HT1080 (cell line): ENCODE measurements around the gene DNM3. TPM values are rescaled to one million over a fixed set of nuclear protein-coding genes. Genes with fewer than 3 reads are reported as not detected.

Experiments used
- DNase-seq: peaks from one replicate; pipeline ENCODE4 v3.0.0-alpha.2; 2015; ENCODE audit warnings: low read depth
- small RNA-seq: library from RNA; depleted of rRNA; stranded (forward); fragments of <200 nt; gene quantifications from one replicate; pipeline ENCODE3, GENCODE V24; 2014
- total RNA-seq: library from RNA; depleted of rRNA; stranded (reverse); fragments of >200 nt; shearing (Covaris generic); gene quantifications from 2 replicates; pipeline ENCODE4 v1.2.3, GENCODE V29; 2014; rRNA removed

Gene DNM3
- total RNA-seq, 1 experiment from 2014 or later, result 1.8 TPM

DNA sequence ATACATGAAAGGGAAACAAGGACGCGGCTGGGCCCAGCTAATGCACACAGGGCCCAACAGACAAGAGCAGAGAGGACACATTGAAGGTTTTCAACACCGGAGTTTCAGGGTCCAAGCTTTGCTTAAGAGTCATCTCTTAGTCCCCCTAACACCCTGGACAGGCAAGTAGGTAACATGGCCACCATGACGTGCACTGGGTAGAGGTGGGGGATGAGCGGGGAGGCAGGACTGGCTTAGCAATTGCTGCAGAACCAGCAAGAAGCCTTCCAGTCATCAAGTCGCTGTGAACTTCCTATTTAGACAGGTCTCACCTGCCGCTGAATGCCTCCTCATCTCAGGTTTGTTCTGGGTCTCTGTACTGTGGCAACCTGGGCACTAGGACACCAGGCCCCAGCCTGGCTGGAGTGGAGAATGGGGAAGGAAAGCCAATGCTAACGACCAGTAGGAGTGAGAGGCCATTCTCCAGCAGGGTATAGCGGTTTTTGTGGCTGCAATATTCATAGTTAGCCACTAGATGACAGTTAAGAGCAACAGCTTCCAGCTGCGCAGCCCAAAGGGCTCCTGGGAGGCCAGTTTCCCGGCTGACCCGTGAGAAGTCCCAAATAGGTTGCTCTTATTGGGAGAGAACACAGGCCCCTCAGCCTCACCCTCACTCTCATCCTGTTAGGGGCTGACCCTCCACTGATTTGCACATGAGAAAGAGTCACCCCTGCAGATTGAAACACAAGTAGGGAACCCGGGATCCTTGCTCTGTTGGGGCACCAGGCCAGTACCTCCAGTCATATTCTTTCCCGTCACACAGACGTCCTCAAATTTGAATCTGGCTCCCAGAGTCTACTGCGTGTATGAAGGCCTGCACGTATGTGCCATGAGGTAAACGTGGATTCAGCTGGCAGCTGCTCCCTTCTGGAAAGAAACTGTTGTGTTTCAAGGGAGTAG lies 608.6 kb downstream of the DNM3 start:
- peak; percentile 64 for DNase-seq

DNA sequence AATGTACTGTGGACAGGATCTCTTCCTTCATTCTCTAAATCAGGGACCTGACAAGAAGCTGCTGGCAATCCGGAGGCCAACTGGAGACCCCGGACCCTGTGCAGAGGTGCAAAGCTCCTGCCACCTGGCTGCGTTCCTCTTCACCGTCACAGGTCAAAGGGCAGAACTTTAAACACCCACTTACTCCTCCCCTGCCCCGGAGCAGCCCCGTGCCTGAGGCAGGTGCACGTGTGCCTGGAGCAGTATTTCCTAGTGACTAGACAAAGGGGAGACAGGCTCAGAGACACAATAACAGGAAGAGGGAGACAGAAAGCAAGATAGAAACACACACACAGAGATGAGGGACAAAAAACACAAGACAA lies 609.2 kb downstream of the DNM3 start:
- DNase-seq, result no peak

DNA sequence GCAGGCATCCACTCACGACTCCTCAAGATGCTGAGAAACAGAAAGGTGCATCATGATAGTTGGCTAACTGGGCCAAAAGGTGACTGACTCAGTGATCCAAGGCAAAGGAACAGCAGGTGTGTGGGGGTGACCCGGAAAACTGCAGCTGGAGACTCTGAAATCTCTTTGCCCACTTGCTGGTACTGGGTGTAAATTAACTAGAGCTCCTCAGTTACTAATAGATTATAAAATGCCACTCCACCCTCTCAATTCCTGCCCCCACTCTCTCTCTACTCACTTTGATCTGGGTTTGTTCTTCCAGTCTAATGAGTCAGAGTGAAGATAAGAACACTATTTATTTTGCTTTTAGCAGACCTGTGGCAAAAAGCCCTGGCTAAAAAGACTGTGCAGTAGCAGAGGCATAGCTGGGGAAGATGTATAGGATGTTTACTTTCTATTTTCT lies 609.7 kb downstream of the DNM3 start:
- peak; percentile 58 for DNase-seq

DNA sequence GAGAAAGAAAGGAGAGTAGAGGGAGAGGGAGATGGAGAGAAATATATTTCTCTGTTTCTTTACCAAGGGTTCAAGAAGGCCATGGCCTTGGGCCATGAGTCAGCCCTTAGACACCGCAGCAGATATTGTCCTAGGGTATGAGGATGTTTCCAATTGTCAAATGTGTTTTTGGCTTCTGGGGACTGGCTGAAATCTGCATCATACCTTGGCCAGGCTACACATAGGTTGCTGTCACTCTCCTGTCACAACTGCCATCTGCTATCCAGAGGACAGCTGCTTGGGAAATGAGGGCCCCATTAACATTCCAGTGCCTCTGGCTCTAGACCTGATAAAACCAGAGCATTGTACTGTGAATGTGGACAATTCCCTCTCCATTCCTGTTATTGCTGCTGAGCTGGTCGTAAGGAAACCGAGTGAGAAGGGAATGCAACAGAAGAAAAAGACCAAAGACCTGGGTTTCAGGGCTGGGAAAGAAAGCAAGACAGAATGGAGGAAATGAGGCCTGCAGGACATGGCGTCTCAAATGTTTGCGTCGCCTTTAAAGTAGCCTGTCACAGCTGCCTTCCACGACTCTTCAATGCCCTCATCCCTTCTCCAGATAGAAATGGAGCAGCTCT lies 611.3 kb downstream of the DNM3 start:
- DNase-seq, result peak; percentile 20

DNA sequence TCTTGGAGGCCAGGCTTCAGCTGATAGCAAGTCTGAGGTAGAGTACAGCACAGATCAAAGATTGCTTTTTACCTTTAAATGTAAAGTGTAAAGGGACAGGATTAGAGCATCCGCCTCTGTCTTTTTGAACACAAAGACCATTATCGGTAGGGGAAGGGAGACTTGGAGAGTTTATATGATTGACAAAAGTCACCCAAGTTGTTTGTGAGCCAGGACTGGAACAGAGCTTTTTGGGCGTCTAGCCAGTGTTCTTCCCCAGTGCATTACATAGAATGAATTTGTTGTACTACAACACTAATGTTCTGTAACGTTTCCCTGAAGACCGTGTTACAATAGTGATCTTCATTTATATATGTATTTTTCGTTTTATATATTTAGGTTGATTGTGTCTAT lies 611.9 kb downstream of the DNM3 start:
- DNase-seq, result no peak

DNA sequence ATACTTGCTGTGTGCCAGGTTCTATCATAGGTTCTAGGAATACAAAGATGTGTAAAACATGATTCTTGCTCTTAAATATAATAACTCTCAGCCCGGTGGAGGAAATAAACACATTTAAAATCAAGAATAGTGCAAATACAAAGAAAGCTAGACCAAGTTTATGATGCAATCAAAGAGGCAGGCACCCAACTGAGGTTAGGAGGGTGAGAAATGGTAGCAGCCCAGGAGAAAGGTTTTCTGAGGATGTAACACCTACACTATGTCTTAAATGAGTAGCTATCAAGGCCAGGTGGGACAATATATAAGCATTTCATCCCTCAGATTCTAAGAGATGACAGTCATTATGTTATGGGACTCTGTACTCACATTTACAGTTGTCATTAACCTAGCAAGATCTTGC lies 612.3 kb downstream of the DNM3 start:
- no peak for DNase-seq

DNA sequence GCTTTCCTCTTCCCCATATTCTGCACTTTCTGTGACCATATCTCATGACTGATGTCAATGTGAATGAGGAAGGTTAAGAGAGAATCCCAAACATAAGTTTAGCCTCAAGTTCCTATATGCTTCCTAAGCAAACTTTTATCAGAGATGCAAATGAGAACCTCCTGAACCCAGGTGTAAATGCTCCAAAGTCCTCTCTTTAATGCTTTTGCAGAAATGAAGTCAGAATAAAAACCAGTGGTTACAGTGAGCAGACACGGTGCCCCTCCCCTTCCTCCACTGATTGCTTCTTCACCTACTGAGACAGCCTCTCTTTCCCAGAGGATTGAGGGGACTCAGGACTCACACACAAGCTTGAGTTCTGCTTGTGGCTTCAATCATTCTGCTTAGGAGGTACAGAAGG lies 614.2 kb downstream of the DNM3 start:
- DNase-seq, result no peak

DNA sequence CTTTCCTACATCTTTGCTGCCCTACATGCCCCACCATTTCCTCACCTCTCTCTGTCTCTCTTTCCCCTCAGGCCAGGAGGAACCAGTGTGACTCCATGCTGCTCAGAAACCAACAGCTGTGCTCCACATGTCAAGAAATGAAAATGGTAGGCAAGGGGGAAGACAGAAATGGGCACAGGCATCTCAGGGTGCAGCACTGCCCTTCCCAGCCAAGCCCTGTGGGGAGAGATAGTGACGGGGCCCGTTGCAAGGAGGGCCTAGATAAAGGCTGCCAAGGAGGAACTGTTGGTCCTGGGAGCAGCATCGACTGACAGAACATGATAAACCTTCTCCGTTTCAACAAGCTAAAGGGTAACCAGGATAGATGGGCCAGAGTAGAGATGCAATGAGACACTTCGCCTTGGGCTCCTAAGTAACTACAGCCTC lies 615.1 kb downstream of the DNM3 start:
- no peak for DNase-seq

DNA sequence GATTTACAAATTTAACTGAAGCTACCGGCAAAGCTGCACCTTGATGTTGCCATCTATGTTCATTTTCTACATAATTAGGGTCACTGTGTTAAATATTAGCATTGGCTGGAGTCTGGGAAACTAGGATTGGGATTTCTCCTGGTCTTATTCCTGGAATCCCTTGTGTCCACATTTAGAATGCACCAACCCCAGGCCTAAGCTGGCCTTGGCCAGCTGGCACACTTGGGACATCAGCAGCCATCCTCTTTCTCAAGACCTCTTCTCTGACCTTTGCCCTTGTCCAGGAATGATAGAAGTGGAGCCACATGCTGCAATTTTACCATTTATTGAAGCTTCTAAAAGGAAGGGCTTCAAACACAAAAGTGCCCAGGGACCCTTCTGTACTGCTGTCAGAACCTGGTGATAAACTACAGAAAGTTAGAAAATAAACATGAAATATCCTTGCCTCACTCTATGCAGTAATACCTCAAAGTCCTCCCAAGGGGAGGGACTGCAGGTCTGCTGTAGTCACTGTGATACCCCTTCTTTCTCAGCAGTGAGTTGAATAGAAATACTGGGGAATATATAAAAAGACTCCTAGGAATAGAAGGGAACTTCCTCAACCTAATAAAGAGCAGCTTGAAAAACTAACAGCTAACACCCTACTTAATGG lies 616.3 kb downstream of the DNM3 start:
- no peak for DNase-seq

DNA sequence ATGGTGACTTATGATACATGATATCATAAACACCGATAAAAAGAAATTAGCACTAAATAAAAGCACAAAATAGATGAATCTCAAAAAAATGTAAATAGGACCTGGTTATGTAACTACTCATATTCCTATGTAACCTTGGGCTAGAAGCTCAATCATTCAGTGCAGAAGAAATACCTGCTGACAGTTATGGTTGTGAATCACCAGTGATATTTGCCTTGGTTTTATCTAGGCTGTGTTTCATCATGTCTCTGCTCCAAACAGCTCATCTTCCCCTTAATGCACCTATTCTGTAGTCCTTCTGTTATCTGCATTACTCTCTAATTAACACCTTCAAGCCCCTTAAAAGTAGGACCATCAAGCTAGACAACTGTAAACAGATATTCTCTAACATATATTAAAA lies 618.9 kb downstream of the DNM3 start:
- DNase-seq, result no peak

DNA sequence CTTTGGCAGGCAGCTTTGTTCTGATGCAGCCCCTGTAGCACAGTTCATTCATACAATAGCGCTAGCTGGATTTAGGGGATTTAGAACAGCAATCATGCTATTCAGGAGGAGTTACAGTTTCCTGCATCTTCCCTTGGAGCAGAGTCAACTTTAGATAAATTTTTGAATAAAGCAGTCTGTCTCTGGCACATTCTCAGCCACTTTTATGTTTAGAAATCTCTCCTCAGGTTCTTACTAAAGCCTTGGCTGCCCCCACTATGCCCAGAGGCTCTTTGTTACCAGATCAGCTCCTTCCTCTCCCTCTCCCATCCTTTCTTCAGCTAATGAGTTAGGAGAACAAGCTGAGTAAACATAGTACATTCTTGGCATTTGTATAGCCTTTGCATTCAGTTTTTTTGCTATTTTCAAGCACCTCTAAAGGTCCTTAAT lies 619.6 kb downstream of the DNM3 start:
- DNase-seq, result no peak

Small RNA genes within 50 kb of the gene (small RNA-seq; reads per million reads assigned to genes)
- gene MIR199A2 (not detected), gene RNU6-157P (not detected)

Other genes with a start within 250 kb of the DNM3 start
- gene MYOCOS, start 219.3 kb upstream of the DNM3 start, total RNA-seq, result not detected in 2 replicates
- not detected in 2 replicates for gene MYOC, start 188.8 kb upstream of the DNM3 start, total RNA-seq
- gene VAMP4, start 99.4 kb upstream of the DNM3 start, total RNA-seq, result 2.0 and 5.6 TPM in 2 replicates
- 64.8 and 87.6 TPM in 2 replicates for gene METTL13, start 59.8 kb upstream of the DNM3 start, total RNA-seq